ENCODE data around the gene LRP6. TPM values are rescaled to one million over a fixed set of nuclear protein-coding genes. Genes with fewer than 3 reads are reported as not detected.

LRP6 gene
- total RNA-seq, 1 experiment from 2014 or later, result 22.0 TPM

- intact Hi-C loops (cut with micrococcal nuclease; ENCODE audit: unreplicated experiment) (no loop called here), in situ Hi-C loops (cut with HindIII; ENCODE audit: low pct_unique_long_range_greater_than_20kb, low sequenced_read_pairs) (no loop called here)
- ATAC-seq (no peak), DNase-seq (ENCODE audit: low read depth, low spot score) (no peak)
- no peaks in the 10 kb centered on the region for H3K27me3 ChIP-seq (ENCODE audit: control insufficient read depth, insufficient read depth, low read length)
- H3K36me3 ChIP-seq (ENCODE audit: control insufficient read depth, insufficient read depth, low read length), result no peaks in the 10 kb centered on the region
- no TSS peak for BruUV-seq (replicated peaks)
- no peaks in the 10 kb centered on the region for H3K4me1 ChIP-seq (ENCODE audit: control insufficient read depth, insufficient read depth, low read length)
- ChIA-PET POLR2A (no interaction called here), CTCF (no interaction called here)
- H3K27ac ChIP-seq (ENCODE audit: low read length), result no peak overlapping the region
- H3K9me3 ChIP-seq (ENCODE audit: control insufficient read depth, insufficient read depth, low read depth, low read length), result no peaks in the 10 kb centered on the region
- TF ChIP-seq TCF7L2 (IDR thresholded peaks at IDR 0.05; ENCODE audit: low read depth, low read length) (no peak), CTCF (IDR thresholded peaks at IDR 0.05) (no peak), POLR2AphosphoS5 (IDR thresholded peaks at IDR 0.05; ENCODE audit: low read depth, low read length) (no peak)
- TF ChIP-seq, protein P1, sequence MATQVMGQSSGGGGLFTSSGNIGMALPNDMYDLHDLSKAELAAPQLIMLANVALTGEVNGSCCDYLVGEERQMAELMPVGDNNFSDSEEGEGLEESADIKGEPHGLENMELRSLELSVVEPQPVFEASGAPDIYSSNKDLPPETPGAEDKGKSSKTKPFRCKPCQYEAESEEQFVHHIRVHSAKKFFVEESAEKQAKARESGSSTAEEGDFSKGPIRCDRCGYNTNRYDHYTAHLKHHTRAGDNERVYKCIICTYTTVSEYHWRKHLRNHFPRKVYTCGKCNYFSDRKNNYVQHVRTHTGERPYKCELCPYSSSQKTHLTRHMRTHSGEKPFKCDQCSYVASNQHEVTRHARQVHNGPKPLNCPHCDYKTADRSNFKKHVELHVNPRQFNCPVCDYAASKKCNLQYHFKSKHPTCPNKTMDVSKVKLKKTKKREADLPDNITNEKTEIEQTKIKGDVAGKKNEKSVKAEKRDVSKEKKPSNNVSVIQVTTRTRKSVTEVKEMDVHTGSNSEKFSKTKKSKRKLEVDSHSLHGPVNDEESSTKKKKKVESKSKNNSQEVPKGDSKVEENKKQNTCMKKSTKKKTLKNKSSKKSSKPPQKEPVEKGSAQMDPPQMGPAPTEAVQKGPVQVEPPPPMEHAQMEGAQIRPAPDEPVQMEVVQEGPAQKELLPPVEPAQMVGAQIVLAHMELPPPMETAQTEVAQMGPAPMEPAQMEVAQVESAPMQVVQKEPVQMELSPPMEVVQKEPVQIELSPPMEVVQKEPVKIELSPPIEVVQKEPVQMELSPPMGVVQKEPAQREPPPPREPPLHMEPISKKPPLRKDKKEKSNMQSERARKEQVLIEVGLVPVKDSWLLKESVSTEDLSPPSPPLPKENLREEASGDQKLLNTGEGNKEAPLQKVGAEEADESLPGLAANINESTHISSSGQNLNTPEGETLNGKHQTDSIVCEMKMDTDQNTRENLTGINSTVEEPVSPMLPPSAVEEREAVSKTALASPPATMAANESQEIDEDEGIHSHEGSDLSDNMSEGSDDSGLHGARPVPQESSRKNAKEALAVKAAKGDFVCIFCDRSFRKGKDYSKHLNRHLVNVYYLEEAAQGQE (IDR thresholded peaks at IDR 0.05; ENCODE audit: insufficient read depth in 1 of 2, low read depth in 2 of 2, low read length in 1 of 2), result no peak
- no peak overlapping the region for H3K4me3 ChIP-seq (ENCODE audit: low read depth in 2 of 2, low read length in 2 of 2)
These were observed 29.9 kb downstream of the LRP6 start for GRCh38 chr12:12236896-12237295.

DNA sequence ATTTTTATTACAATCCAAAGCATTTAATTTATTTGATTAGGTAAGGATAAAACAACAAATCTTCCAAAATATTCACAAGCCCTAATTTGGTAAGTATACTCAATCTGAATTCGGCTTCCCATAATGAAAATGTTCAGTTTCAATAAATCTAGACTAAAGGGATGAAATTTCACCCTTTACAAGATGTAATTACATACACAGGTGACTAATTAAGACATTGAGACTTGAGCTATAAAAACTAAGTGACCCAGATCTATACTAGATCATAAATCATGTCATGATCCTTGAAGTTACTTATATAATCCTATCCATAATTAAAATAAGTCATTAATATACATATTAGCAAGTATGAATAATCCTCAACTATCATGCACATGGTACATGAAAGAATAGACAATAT is 36.6 kb downstream of the LRP6 start:
- no peak for DNase-seq (ENCODE audit: low read depth, low spot score)
- TF ChIP-seq POLR2AphosphoS5 (IDR thresholded peaks at IDR 0.05; ENCODE audit: low read depth, low read length) (no peak), SIN3A (IDR thresholded peaks at IDR 0.05; ENCODE audit: borderline replicate concordance, insufficient read depth, low read depth, low read length) (no peak), TCF7L2 (IDR thresholded peaks at IDR 0.05; ENCODE audit: low read depth, low read length) (no peak), CTCF (IDR thresholded peaks at IDR 0.05) (no peak)
- TF ChIP-seq, protein P1 (IDR thresholded peaks at IDR 0.05; ENCODE audit: insufficient read depth in 1 of 2, low read depth in 2 of 2, low read length in 1 of 2), result no peak
- Histone ChIP-seq H3K27ac (ENCODE audit: low read length) (no peak overlapping the region), H3K9me3 (ENCODE audit: control insufficient read depth, insufficient read depth, low read depth, low read length) (no peaks in the 10 kb centered on the region), H3K4me3 (ENCODE audit: low read depth in 2 of 2, low read length in 2 of 2) (no peak overlapping the region), H3K27me3 (ENCODE audit: control insufficient read depth, insufficient read depth, low read length) (no peaks in the 10 kb centered on the region), H3K4me1 (ENCODE audit: control insufficient read depth, insufficient read depth, low read length) (no peaks in the 10 kb centered on the region; the same call in 1 of the 2 replicates), H3K36me3 (ENCODE audit: control insufficient read depth, insufficient read depth, low read length) (no peaks in the 10 kb centered on the region)
- no peak for ATAC-seq
- intact Hi-C loops (cut with micrococcal nuclease; ENCODE audit: unreplicated experiment), result no loop called here
- POLR2A ChIA-PET, result no interaction called here
- no TSS peak for BruUV-seq (replicated peaks)
- CTCF ChIA-PET, result no interaction called here
- in situ Hi-C loops (cut with HindIII; ENCODE audit: low pct_unique_long_range_greater_than_20kb, low sequenced_read_pairs), result no loop called here

Measured in Panc1 (cell line).